Fibroblast of pulmonary artery (primary cell): ENCODE data around the gene JUNB.
A peak's percentile ranks its signal among the peaks of the same experiment; 100 is the strongest.

Source experiments
- DNase-seq: peaks from one replicate; pipeline ENCODE4 v3.0.0-alpha.2; 2010; ENCODE audit warnings: low read depth
- H3K4me3 ChIP-seq: replicated peaks from 2 replicates; pipeline ENCODE4 v1.5.1; 2011; ENCODE audit warnings: low read depth, mild to moderate bottlenecking, control low read depth, low read length, moderate library complexity
- CTCF ChIP-seq: IDR thresholded peaks from 2 replicates; pipeline ENCODE4 v1.5.1; 2011; ENCODE audit warnings: mild to moderate bottlenecking, control low read depth, low read length, inconsistent platforms; ENCODE audit errors: missing control alignments

JUNB gene

GRCh38 chr19:12773571-12773970 lies 17.7 kb upstream of the JUNB start:
- H3K4me3 ChIP-seq = no peak overlapping the region
- peak; percentile 42 for TF ChIP-seq CTCF
- DNase-seq = peak; percentile 40

GRCh38 chr19:12774588-12775555 lies 16.4 kb upstream of the JUNB start, which contains the start of gene HOOK2:
Gene HOOK2 (minus strand): TSS chr19:12775552. CDS start chr19:12775449, 103 bp downstream.
- DNase-seq = no peak
- H3K4me3 ChIP-seq = peak within 1 kb of the TSS; percentile 70
- no peak for TF ChIP-seq CTCF

GRCh38 chr19:12777217-12778016 lies 13.9 kb upstream of the JUNB start:
- DNase-seq = peak; percentile 80
- peak overlapping the region; percentile 78 for H3K4me3 ChIP-seq
- TF ChIP-seq CTCF = peak; percentile 76

GRCh38 chr19:12778017-12778904 lies 13.0 kb upstream of the JUNB start:
- H3K4me3 ChIP-seq = peak overlapping the region; percentile 78
- DNase-seq = peak; percentile 90
- no peak for TF ChIP-seq CTCF

GRCh38 chr19:12778905-12779161 lies 12.5 kb upstream of the JUNB start:
- DNase-seq = no peak
- no peak for TF ChIP-seq CTCF
- peak overlapping the region; percentile 78 for H3K4me3 ChIP-seq

- no peak for TF ChIP-seq CTCF
- H3K4me3 ChIP-seq = peak overlapping the region; percentile 78
- DNase-seq = peak; percentile 95
Observed at GRCh38 chr19:12779162-12779993, 11.9 kb upstream of the JUNB start.
